Measurements from ENCODE around the gene APC. TPM values are rescaled to one million over a fixed set of nuclear protein-coding genes. Genes with fewer than 3 reads are reported as not detected.
"Not testable (repeated sequence)": the region's sequence is repeated elsewhere in the genome, so short reads cannot be mapped to it uniquely, and the experiment has no call there.

The APC gene
- total and polyA plus RNA-seq, 3 donors from 2014 or later: 7.1 to 58.8 (median 39.4) TPM

DNA sequence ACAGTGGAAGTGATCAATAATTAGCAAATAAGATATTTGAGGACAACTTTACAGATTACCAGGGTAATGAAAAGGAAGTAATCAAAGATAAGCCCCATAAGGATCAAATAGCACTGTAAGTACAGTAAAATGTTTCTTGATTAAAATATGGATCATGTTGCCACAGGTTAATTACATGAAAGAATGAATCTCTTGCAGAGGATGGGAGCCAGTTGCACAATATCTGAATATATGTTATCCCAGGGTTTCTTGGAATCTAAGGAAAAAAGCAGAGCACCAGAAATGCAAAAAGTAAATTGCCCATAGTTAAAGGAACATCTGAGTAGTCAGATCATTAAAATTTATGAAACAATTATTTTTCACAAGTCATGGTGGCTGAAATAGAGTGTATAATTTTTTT, 109.6 kb downstream of the APC start:
- H3K27ac ChIP-seq: no peak overlapping the region
- no peak overlapping the region for H3K4me3 ChIP-seq
- no peaks in the 10 kb centered on the region for H3K9me3 ChIP-seq
- no peak for DNase-seq
- intact Hi-C loops (cut with DNase I; ENCODE audit: low total_unique reads): no loop called here
- no peaks in the 10 kb centered on the region for H3K36me3 ChIP-seq (ENCODE audit: low read depth, missing control alignments)
- H3K27me3 ChIP-seq: no peaks in the 10 kb centered on the region
- no peaks in the 10 kb centered on the region for H3K4me1 ChIP-seq
- TF ChIP-seq CTCF (IDR thresholded peaks at IDR 0.05) (no peak), POLR2A (IDR thresholded peaks at IDR 0.05) (no peak)

DNA sequence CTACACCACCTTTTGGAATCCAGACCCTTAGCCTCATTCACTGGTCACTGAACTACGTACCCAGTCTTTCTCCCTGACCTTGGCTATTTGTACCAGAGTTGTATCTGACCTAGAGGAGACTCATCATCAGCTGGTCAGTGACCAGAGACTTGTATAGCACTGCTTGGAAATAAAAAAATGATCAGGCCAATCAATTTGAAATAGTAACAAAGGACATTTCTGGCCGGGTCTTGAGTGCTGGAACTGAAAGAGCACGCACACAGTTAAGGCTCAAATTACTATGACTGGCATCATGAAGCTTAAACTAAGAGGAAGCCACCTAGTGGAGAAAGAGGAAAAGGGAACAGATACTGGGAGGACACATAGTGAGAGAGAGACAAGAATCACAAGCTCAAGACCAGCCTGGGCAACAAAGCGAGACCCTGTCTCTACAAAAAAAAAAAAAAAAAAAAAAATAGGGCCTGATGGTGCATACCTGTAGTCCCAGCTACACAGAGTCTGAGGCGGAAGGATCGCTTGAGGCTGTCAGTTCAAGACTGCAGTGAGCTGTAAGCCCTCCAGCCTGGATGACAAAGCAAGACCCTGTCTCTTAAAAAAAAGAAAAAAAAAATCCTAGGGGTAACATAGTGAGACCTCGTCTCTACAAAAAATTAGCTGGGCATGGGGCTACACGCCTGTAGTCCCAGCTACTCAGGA, 110.6 kb downstream of the APC start:
- H3K4me1 ChIP-seq: no peaks in the 10 kb centered on the region
- H3K27me3 ChIP-seq: no peaks in the 10 kb centered on the region
- 38% methylated on average over 8 of the region's 8 CpGs for WGBS, 2 donors
- TF ChIP-seq POLR2A (IDR thresholded peaks at IDR 0.05): no peak
- TF ChIP-seq CTCF (IDR thresholded peaks at IDR 0.05): peak in 2 of 3 experiments; percentile 45 to 54
- H3K9me3 ChIP-seq: no peaks in the 10 kb centered on the region
- DNase-seq: no peak
- no peaks in the 10 kb centered on the region for H3K36me3 ChIP-seq (ENCODE audit: low read depth, missing control alignments)
- H3K27ac ChIP-seq: no peak overlapping the region
- intact Hi-C loops (cut with DNase I; ENCODE audit: low total_unique reads): no loop called here
- H3K4me3 ChIP-seq: peak overlapping the region in 1 of 2 donors; percentile 3

DNA sequence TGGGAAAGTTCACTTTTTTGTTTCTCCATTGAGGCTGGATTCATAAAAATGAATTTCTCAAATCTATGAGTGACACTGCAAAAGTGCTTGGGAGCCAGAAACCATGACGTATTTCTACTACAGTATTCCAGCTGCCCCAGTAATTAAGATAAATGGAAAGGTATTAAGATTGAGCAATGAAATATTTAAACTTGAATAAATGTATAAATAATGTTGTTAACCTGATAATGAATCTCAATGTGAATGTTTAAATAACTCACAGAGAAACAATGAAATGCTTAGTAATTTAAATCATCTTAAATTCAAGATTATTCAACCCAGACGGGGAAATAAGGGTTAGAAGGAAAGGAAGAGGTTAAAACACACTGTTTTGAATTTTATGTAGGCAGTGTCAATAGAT, 112.2 kb downstream of the APC start:
- H3K27me3 ChIP-seq: no peaks in the 10 kb centered on the region
- DNase-seq: no peak
- no peaks in the 10 kb centered on the region for H3K4me1 ChIP-seq
- intact Hi-C loops (cut with DNase I; ENCODE audit: low total_unique reads): no loop called here
- H3K9me3 ChIP-seq: no peaks in the 10 kb centered on the region
- TF ChIP-seq CTCF (IDR thresholded peaks at IDR 0.05) (no peak), POLR2A (IDR thresholded peaks at IDR 0.05) (no peak)
- no peaks in the 10 kb centered on the region for H3K36me3 ChIP-seq (ENCODE audit: low read depth, missing control alignments)
- no peak overlapping the region for H3K27ac ChIP-seq
- 75 to 76% methylated on average over 2 of the region's 2 CpGs for WGBS, 2 donors
- no peak overlapping the region for H3K4me3 ChIP-seq

DNA sequence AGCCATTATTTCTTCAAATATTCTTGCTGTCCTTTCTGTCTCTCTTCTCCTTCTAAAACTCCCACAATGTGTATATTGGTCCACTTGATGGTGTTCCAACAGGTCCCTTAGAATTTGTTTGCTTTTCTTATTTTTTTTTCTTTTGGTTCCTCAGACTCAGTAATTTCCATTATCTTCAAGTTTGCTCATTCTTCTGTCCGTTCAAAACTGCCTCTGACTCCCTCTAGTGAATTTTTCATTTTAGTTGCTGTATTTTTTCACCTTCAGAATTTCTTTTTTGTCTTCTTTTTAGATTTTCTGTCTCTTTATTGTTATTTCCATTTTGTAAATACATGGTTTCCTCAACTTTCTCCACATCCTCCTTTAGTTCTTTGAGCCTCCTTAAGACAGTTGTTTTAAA, 117.0 kb downstream of the APC start:
- H3K9me3 ChIP-seq: no peaks in the 10 kb centered on the region
- H3K36me3 ChIP-seq (ENCODE audit: low read depth, missing control alignments): no peaks in the 10 kb centered on the region
- no peaks in the 10 kb centered on the region for H3K27me3 ChIP-seq
- TF ChIP-seq CTCF (IDR thresholded peaks at IDR 0.05): no peak
- TF ChIP-seq POLR2A (IDR thresholded peaks at IDR 0.05): no peak
- no peaks in the 10 kb centered on the region for H3K4me1 ChIP-seq
- WGBS, 2 donors: 64 to 83% methylated on average over 1 of the region's 1 CpG
- H3K27ac ChIP-seq: no peak overlapping the region
- intact Hi-C loops (cut with DNase I; ENCODE audit: low total_unique reads): loop anchor here (5.0 kb wide), 1 partner anchor 152 kb away; no protein-coding TSS in a partner anchor
- DNase-seq: no peak
- H3K4me3 ChIP-seq: no peak overlapping the region

DNA sequence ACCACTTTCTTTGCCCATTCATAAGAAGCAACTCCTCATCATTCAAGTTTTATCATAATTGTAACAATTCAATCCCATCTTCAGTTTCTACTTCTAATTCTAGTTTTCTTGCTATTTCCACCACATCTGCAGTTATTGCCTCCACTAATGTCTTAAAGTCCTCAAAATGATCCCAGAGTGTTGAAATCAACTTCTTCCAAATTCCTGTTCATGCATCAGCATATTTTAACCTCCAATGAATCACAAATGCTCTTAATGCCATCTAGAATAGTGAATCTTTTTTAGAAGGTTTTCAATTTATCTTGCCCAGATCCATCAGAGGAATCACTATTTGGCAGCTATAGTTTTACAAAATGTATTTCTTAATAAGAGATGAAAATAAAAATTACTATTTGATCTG, 120.2 kb downstream of the APC start:
- H3K4me1 ChIP-seq: peaks cover 4% of the 10 kb centered on the region
- DNase-seq: no peak
- H3K27me3 ChIP-seq: no peaks in the 10 kb centered on the region
- no peak overlapping the region for H3K27ac ChIP-seq
- TF ChIP-seq POLR2A (IDR thresholded peaks at IDR 0.05) (no peak), CTCF (IDR thresholded peaks at IDR 0.05) (no peak)
- intact Hi-C loops (cut with DNase I; ENCODE audit: low total_unique reads): loop anchor here (5.0 kb wide), 1 partner anchor 156 kb away; no protein-coding TSS in a partner anchor
- H3K9me3 ChIP-seq: no peaks in the 10 kb centered on the region
- H3K4me3 ChIP-seq: no peak overlapping the region
- H3K36me3 ChIP-seq (ENCODE audit: low read depth, missing control alignments): no peaks in the 10 kb centered on the region

DNA sequence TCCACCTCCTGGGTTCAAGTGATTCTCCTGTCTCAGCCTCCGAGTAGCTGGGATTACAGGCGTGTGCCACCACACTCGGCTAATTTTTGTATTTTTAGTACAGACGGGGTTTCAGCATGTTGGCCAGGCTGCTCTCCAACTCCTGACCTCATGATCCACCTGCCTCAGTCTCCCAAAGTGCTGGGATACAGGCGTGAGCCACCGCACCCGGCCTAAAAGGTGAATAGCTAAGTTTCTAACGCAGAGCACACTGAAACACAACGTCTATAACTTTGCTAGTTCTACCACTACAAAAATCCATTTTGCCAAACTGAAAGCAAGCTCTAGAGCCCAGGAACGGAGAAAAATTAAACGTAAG, 122.9 kb downstream of the APC start:
- H3K4me3 ChIP-seq: peak overlapping the region; percentile 77 to 94
- intact Hi-C loops (cut with DNase I; ENCODE audit: low total_unique reads): not testable (repeated sequence)

More for the DNA sequence above, 122.9 kb downstream of the APC start:
- 53 to 61% methylated on average over 11 of the region's 11 CpGs for WGBS, 2 donors
- DNase-seq; H3K9me3 ChIP-seq; H3K27me3 ChIP-seq; H3K36me3 ChIP-seq (ENCODE audit: low read depth, missing control alignments); H3K4me1 ChIP-seq: not testable (repeated sequence)
- peak overlapping the region in 1 of 2 donors; percentile 57 for H3K27ac ChIP-seq

Data from testis (tissue), 3 donors.